ENCODE data around the gene FAT1.

DNA sequence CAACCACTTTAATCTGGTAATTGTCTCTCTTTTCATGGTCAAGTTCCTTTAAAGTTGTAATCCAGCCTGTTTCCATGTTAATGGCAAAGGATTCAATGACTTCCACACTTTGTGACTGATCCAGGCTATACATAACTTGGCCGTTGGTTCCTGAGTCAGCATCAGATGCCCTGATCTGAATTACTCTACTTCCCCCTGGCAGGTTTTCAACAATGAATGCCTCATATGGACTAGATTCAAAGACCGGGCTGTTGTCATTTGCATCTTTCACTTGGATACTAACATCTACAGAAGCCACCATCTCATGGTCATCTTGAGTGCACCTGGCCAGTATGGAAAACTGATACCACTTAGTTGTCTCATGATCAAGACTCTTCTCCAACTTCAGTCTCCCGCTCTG is 105.7 kb downstream of the FAT1 start:
- TF ChIP-seq, protein P1, sequence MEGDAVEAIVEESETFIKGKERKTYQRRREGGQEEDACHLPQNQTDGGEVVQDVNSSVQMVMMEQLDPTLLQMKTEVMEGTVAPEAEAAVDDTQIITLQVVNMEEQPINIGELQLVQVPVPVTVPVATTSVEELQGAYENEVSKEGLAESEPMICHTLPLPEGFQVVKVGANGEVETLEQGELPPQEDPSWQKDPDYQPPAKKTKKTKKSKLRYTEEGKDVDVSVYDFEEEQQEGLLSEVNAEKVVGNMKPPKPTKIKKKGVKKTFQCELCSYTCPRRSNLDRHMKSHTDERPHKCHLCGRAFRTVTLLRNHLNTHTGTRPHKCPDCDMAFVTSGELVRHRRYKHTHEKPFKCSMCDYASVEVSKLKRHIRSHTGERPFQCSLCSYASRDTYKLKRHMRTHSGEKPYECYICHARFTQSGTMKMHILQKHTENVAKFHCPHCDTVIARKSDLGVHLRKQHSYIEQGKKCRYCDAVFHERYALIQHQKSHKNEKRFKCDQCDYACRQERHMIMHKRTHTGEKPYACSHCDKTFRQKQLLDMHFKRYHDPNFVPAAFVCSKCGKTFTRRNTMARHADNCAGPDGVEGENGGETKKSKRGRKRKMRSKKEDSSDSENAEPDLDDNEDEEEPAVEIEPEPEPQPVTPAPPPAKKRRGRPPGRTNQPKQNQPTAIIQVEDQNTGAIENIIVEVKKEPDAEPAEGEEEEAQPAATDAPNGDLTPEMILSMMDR (conservative IDR thresholded peaks at IDR 0.05; ENCODE audit: low read depth, low read length) = no peak
- no peak for TF ChIP-seq EZH2 (IDR thresholded peaks at IDR 0.05; ENCODE audit: borderline replicate concordance, low read depth, low read length, poor library complexity, severe bottlenecking)

Measured in A673 (cell line).